ENCODE results near the gene C6orf89. TPM values are rescaled to one million over a fixed set of nuclear protein-coding genes. Genes with fewer than 3 reads are reported as not detected.

C6orf89 gene
- total and polyA plus RNA-seq, 2 of the 8 experiments (the other 6 are each of a cell fraction or from before 2014, with no cell fraction given) = 4.6 to 12.3 TPM

DNA sequence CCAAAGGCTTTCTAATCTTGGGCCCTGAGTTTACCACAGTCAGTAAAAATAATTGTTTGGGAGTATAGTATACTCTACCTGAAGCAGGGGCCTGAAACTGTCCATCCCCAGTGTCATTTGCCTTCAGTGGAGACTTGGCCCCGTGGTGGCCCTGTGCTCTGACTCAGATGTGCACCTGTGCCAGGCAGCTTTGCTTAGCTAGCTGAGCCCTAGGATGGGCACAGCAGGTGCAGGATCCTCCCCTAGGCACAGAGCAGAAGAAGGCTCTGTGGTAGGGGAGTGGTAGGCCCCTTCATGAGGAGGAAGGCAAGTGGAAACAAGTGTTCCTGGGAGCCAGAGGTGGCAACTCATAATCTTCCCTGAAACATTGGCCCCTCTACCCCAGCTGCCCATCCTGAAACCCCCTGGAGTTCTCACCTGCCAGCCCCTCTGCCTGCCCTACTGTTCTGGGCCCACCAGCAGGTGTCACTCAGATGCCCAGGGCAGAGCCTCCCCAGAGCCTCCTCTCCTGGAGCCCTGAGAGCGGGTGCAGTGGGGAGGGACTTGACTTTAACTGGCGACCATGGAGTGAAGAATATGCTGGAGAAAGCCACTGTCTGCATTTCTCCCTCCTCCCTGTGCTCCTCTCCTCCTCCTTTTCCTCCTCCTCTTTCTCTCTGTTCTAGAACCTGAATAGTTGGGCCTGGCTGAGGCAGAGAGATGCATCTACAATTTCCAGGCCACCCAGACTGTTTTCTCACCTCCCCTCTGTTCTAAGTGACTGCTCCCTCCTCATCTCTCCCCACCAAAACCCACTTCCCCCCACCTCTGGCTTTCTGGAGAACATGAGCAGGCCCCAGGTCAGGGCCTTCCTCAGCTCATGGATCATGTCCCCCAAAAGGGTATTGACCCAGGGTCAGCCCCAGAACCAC lies 49.4 kb upstream of the C6orf89 start:
- H3K79me2 ChIP-seq (ENCODE audit: control insufficient read depth in 1 of 2, insufficient read depth in 2 of 2, low read length in 2 of 2) = no peaks in the 10 kb centered on the region
- no peak overlapping the region for H3K56ac ChIP-seq (replicated peaks; ENCODE audit: insufficient read length, low read depth, low read length)
- no peak overlapping the region for H3K4me3 ChIP-seq (ENCODE audit: extremely low read depth in 1 of 4, insufficient read depth in 2 of 4, low read depth in 3 of 4, low read length in 4 of 4)
- no peaks in the 10 kb centered on the region for H3K36me3 ChIP-seq (ENCODE audit: control insufficient read depth in 2 of 4, insufficient read depth in 4 of 4, low read length in 3 of 4)
- POLR2A ChIA-PET (ENCODE audit: partially characterized antibody) = interaction anchor here (0.9 to 2.0 kb wide), 5 partner anchors 13 to 300 kb away, joined by 3 to 9 read pairs (median 4); partner anchors contain the start of gene PPIL1
- no peak overlapping the region for H3K23ac ChIP-seq (ENCODE audit: insufficient read length)
- H2BK120ac ChIP-seq (replicated peaks; ENCODE audit: low read depth, low read length) = no peak overlapping the region
- no peak overlapping the region for H2AFZ ChIP-seq (ENCODE audit: low read length)
- CTCF ChIA-PET (ENCODE audit: partially characterized antibody) = interaction anchor here (0.8 to 14.1 kb wide), 8 partner anchors 8 to 54 kb away, joined by 3 to 121 read pairs (median 6); no protein-coding TSS in a partner anchor
- no peak for DNase-seq (ENCODE audit: low read depth in 1 of 2, low spot score in 2 of 2)
- 0 out of 2 replicates have a peak overlapping the region, but pooled peaks have one; percentile 39 for H2AK5ac ChIP-seq (ENCODE audit: low read depth, low read length)
- no peaks in the 10 kb centered on the region for H3K79me1 ChIP-seq (ENCODE audit: low read depth, low read length)
- TF ChIP-seq, protein P1, sequence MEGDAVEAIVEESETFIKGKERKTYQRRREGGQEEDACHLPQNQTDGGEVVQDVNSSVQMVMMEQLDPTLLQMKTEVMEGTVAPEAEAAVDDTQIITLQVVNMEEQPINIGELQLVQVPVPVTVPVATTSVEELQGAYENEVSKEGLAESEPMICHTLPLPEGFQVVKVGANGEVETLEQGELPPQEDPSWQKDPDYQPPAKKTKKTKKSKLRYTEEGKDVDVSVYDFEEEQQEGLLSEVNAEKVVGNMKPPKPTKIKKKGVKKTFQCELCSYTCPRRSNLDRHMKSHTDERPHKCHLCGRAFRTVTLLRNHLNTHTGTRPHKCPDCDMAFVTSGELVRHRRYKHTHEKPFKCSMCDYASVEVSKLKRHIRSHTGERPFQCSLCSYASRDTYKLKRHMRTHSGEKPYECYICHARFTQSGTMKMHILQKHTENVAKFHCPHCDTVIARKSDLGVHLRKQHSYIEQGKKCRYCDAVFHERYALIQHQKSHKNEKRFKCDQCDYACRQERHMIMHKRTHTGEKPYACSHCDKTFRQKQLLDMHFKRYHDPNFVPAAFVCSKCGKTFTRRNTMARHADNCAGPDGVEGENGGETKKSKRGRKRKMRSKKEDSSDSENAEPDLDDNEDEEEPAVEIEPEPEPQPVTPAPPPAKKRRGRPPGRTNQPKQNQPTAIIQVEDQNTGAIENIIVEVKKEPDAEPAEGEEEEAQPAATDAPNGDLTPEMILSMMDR (IDR thresholded peaks at IDR 0.05; ENCODE audit: control extremely low read depth in 1 of 3, insufficient read depth in 1 of 3, low read depth in 1 of 3, low read length in 3 of 3) = peak; percentile 2 to 19 (median 7); a peak in 2 of 4 replicates
- TF ChIP-seq BRCA1 (IDR thresholded peaks at IDR 0.05; ENCODE audit: low read depth, low read length) = no peak
- no peak for TF ChIP-seq CREB1 (IDR thresholded peaks at IDR 0.05)
- peak in 1 of 2 experiments; percentile 20; a peak in 1 of 4 replicates for TF ChIP-seq RAD21 (IDR thresholded peaks at IDR 0.05 in 1 of 2, conservative IDR thresholded peaks at IDR 0.05 in 1 of 2; ENCODE audit: low read depth in 2 of 2, low read length in 2 of 2)
- no peak for FAIRE-seq
- H3K9me3 ChIP-seq (ENCODE audit: insufficient read depth in 2 of 2, low read depth in 1 of 2, low read length in 1 of 2) = no peaks in the 10 kb centered on the region
- peaks cover 13% of the 10 kb centered on the region; the same call in 1 of the 2 replicates for H3K23me2 ChIP-seq (ENCODE audit: low read depth, low read length)
- no peak overlapping the region for H3K18ac ChIP-seq (ENCODE audit: extremely low read depth, low read length)
- H2BK12ac ChIP-seq (ENCODE audit: low read depth, low read length) = no peak overlapping the region
- H2BK5ac ChIP-seq (ENCODE audit: low read depth, low read length) = no peak overlapping the region
- H4K20me1 ChIP-seq (replicated peaks in 1 of 2; ENCODE audit: control insufficient read depth in 1 of 2, insufficient read depth in 2 of 2, low read length in 2 of 2) = peaks cover 0 to 7% of the 10 kb centered on the region in 2 experiments
- H3K9ac ChIP-seq (replicated peaks in 1 of 4; ENCODE audit: extremely low read depth in 1 of 4, low read depth in 3 of 4, low read length in 3 of 4) = no peak overlapping the region
- 61% methylated on average over 3 of the region's 3 CpGs; no CpG with 5 or more reads in 1 of the 2 experiments for WGBS, 2 experiments (ENCODE audit: extremely low coverage in 1 of 2, insufficient coverage in 1 of 2, insufficient read length in 1 of 2, insufficient replicate concordance in 2 of 2, low coverage in 1 of 2, low lambda C conversion rate in 2 of 2, missing lambda C conversion rate in 1 of 2)
- peaks cover 22 to 44% (median 41%) of the 10 kb centered on the region in 4 experiments for H3K27me3 ChIP-seq (replicated peaks in 1 of 4; ENCODE audit: control insufficient read depth in 3 of 4, extremely low read depth in 1 of 4, insufficient read depth in 3 of 4, low read length in 3 of 4)
- no peak overlapping the region for H4K91ac ChIP-seq (replicated peaks; ENCODE audit: insufficient read length, low read length)
- no peak overlapping the region for H3K4ac ChIP-seq (replicated peaks; ENCODE audit: insufficient read length, low read depth, low read length)
- H3K4me2 ChIP-seq (ENCODE audit: insufficient read depth in 1 of 2, low read depth in 2 of 2, low read length in 2 of 2) = no peak overlapping the region
- no peak overlapping the region for H2BK20ac ChIP-seq (ENCODE audit: low read length)
- H4K5ac ChIP-seq (ENCODE audit: insufficient read length, low read depth, low read length) = no peak overlapping the region
- H4K8ac ChIP-seq (ENCODE audit: extremely low read depth, insufficient read depth, low read length) = no peak overlapping the region
- H3K14ac ChIP-seq (ENCODE audit: insufficient read length) = no peak overlapping the region
- H3K4me1 ChIP-seq (replicated peaks in 1 of 4; ENCODE audit: control insufficient read depth in 3 of 4, insufficient read depth in 4 of 4, low read length in 3 of 4) = peaks cover 0 to 14% (median 8%) of the 10 kb centered on the region in 4 experiments; a peak in 6 of 7 replicates
- H3K27ac ChIP-seq (ENCODE audit: low read depth, low read length) = no peak overlapping the region
- H2BK15ac ChIP-seq (ENCODE audit: low read length) = no peak overlapping the region
